ENCODE measurements around the gene BAD.
A peak's percentile ranks its signal among the peaks of the same experiment; 100 is the strongest.

The BAD gene

DNA sequence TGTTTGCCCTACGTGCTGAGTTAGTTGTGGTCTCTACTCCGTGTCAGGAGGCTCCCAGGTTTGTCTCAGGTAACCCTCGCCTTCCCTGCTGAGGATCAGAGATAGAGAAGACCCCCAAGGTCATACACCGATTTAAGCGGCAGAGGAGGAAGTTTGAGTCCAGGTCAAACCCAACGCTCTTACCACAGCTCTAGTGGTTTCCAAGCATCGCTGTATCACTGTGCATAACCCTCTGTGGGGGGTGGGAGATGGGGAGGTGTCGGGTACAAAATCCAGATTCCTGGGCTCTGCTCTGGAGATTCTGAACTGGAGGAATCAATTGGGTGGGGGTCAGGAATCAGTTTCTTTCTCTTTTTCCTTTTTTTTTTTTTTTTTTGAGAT, 53.5 kb downstream of the BAD start:
- DNase-seq (ENCODE audit: low read depth) = peak; percentile 78

GRCh38 chr11:64230171-64230984, 54.1 kb downstream of the BAD start, which contains the start of gene DNAJC4:
TSS of gene DNAJC4 (plus strand) at chr11:64230548. CDS start at chr11:64230855, 307 bp downstream.
- DNase-seq (ENCODE audit: low read depth) = peak; percentile 95
- peak; percentile 55 for TF ChIP-seq MYC (IDR thresholded peaks at IDR 0.05; ENCODE audit: low read depth, low read length)
- TF ChIP-seq, protein P1, sequence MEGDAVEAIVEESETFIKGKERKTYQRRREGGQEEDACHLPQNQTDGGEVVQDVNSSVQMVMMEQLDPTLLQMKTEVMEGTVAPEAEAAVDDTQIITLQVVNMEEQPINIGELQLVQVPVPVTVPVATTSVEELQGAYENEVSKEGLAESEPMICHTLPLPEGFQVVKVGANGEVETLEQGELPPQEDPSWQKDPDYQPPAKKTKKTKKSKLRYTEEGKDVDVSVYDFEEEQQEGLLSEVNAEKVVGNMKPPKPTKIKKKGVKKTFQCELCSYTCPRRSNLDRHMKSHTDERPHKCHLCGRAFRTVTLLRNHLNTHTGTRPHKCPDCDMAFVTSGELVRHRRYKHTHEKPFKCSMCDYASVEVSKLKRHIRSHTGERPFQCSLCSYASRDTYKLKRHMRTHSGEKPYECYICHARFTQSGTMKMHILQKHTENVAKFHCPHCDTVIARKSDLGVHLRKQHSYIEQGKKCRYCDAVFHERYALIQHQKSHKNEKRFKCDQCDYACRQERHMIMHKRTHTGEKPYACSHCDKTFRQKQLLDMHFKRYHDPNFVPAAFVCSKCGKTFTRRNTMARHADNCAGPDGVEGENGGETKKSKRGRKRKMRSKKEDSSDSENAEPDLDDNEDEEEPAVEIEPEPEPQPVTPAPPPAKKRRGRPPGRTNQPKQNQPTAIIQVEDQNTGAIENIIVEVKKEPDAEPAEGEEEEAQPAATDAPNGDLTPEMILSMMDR (IDR thresholded peaks at IDR 0.05; ENCODE audit: low read depth, low read length) = no peak
- peak; percentile 46; the same call in 1 of the 2 replicates for TF ChIP-seq MAX (IDR thresholded peaks at IDR 0.05; ENCODE audit: low read depth, low read length)
- peak; percentile 49 for TF ChIP-seq POLR2A (IDR thresholded peaks at IDR 0.05; ENCODE audit: extremely low read depth, insufficient read length)

More for the DNA sequence above, 53.5 kb downstream of the BAD start:
- H3K4me3 ChIP-seq (ENCODE audit: low read depth, low read length) = peak overlapping the region; percentile 70
- TF ChIP-seq MAX (IDR thresholded peaks at IDR 0.05; ENCODE audit: low read depth, low read length) = no peak
- peak; percentile 16; the same call in 1 of the 2 replicates for TF ChIP-seq MYC (IDR thresholded peaks at IDR 0.05; ENCODE audit: low read depth, low read length)
- peak; percentile 2 for TF ChIP-seq POLR2A (IDR thresholded peaks at IDR 0.05; ENCODE audit: extremely low read depth, insufficient read length)
- TF ChIP-seq, protein P1 (IDR thresholded peaks at IDR 0.05; ENCODE audit: low read depth, low read length) = no peak

DNA sequence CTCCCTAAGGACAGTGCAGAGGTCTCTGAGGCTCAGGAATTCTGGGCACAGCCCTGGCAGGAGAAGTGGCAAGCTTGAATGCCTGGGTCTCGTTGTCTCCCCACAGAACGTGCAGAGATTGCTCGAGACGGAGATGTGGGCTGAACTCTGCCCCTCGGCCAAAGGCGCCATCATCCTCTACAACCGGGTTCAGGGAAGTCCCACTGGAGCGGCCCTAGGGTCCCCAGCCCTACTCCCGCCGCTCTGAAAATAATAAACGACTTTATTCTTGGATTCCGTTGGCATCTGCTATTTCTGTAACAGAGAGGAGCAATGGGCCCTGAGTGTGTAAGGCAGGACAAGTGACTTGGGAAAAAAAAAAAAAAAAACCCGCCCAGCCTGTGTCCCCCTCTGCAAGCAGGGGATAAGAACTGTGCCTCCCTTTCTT, 54.7 kb downstream of the BAD start:
- H3K4me3 ChIP-seq (ENCODE audit: low read depth, low read length) = peak overlapping the region; percentile 70
- DNase-seq (ENCODE audit: low read depth) = no peak
- TF ChIP-seq MAX (IDR thresholded peaks at IDR 0.05; ENCODE audit: low read depth, low read length) (no peak), POLR2A (IDR thresholded peaks at IDR 0.05; ENCODE audit: extremely low read depth, insufficient read length) (no peak), MYC (IDR thresholded peaks at IDR 0.05; ENCODE audit: low read depth, low read length) (no peak)
- TF ChIP-seq, protein P1 (IDR thresholded peaks at IDR 0.05; ENCODE audit: low read depth, low read length) = no peak

More at GRCh38 chr11:64230171-64230984, 54.1 kb downstream of the BAD start, which contains the start of gene DNAJC4:
- H3K4me3 ChIP-seq (ENCODE audit: low read depth, low read length) = peak within 1 kb of the TSS; percentile 70

GRCh38 chr11:64229090-64229743, 55.2 kb downstream of the BAD start:
- TF ChIP-seq, protein P1 (IDR thresholded peaks at IDR 0.05; ENCODE audit: low read depth, low read length) = no peak
- TF ChIP-seq MAX (IDR thresholded peaks at IDR 0.05; ENCODE audit: low read depth, low read length) = no peak
- no peak for TF ChIP-seq POLR2A (IDR thresholded peaks at IDR 0.05; ENCODE audit: extremely low read depth, insufficient read length)
- no peak for TF ChIP-seq MYC (IDR thresholded peaks at IDR 0.05; ENCODE audit: low read depth, low read length)
- no peak for DNase-seq (ENCODE audit: low read depth)
- no peak overlapping the region for H3K4me3 ChIP-seq (ENCODE audit: low read depth, low read length)

DNA sequence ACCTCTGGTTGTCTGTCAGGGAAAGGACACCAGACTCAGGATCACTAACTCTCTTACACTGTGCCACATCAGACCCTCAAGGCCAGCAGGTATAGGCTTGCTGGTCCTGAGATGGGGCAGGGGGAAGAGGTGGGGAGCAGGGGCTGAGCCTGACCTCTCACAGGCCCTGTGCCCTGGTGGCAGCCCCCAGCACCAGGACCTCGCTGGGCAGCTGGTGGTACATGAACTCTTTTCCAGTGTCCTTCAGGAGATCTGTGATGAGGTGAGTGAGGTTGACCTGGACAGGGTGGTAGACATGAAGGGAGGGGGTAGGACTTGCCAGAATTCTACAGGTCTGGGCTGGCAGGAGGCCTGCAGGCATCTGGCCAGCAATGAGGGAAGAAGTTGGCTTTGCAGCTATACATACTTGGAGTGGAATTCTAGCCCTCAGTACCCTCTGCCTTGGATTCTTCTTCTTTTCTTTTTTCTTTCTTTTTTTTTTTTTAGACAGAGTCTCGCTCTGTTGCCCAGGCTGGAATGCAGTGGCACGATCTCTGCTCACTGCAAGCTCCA, 57.0 kb downstream of the BAD start:
- peak overlapping the region; percentile 83 for H3K4me3 ChIP-seq (ENCODE audit: low read depth, low read length)
- no peak for DNase-seq (ENCODE audit: low read depth)
- TF ChIP-seq, protein P1 (IDR thresholded peaks at IDR 0.05; ENCODE audit: low read depth, low read length) = no peak
- TF ChIP-seq POLR2A (IDR thresholded peaks at IDR 0.05; ENCODE audit: extremely low read depth, insufficient read length) = no peak
- TF ChIP-seq MYC (IDR thresholded peaks at IDR 0.05; ENCODE audit: low read depth, low read length) = no peak
- TF ChIP-seq MAX (IDR thresholded peaks at IDR 0.05; ENCODE audit: low read depth, low read length) = no peak
